Measurements from ENCODE around the gene LTBP3. TPM values are rescaled to one million over a fixed set of nuclear protein-coding genes. Genes with fewer than 3 reads are reported as not detected.

Gene LTBP3
- total and polyA plus RNA-seq, 9 of the 15 experiments (the other 6 are each of a cell fraction or from before 2014, with no cell fraction given), result 0.06 to 20.5 (median 4.8) TPM

DNA sequence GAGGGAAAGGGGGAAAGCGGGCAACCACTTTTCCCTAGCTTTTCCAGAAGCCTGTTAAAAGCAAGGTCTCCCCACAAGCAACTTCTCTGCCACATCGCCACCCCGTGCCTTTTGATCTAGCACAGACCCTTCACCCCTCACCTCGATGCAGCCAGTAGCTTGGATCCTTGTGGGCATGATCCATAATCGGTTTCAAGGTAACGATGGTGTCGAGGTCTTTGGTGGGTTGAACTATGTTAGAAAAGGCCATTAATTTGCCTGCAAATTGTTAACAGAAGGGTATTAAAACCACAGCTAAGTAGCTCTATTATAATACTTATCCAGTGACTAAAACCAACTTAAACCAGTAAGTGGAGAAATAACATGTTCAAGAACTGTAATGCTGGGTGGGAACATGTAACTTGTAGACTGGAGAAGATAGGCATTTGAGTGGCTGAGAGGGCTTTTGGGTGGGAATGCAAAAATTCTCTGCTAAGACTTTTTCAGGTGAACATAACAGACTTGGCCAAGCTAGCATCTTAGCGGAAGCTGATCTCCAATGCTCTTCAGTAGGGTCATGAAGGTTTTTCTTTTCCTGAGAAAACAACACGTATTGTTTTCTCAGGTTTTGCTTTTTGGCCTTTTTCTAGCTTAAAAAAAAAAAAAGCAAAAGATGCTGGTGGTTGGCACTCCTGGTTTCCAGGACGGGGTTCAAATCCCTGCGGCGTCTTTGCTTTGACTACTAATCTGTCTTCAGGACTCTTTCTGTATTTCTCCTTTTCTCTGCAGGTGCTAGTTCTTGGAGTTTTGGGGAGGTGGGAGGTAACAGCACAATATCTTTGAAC lies 52.5 kb downstream of the LTBP3 start (continued):
- 0 out of 2 replicates have a peak, but pooled peaks have one; percentile 19 for TF ChIP-seq ZNF695 (CRISPR knock-in tag; IDR thresholded peaks at IDR 0.05)
- TF ChIP-seq, protein P1, sequence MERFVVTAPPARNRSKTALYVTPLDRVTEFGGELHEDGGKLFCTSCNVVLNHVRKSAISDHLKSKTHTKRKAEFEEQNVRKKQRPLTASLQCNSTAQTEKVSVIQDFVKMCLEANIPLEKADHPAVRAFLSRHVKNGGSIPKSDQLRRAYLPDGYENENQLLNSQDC (CRISPR knock-in tag; IDR thresholded peaks at IDR 0.05), result peak; percentile 93
- TF ChIP-seq, protein P2, sequence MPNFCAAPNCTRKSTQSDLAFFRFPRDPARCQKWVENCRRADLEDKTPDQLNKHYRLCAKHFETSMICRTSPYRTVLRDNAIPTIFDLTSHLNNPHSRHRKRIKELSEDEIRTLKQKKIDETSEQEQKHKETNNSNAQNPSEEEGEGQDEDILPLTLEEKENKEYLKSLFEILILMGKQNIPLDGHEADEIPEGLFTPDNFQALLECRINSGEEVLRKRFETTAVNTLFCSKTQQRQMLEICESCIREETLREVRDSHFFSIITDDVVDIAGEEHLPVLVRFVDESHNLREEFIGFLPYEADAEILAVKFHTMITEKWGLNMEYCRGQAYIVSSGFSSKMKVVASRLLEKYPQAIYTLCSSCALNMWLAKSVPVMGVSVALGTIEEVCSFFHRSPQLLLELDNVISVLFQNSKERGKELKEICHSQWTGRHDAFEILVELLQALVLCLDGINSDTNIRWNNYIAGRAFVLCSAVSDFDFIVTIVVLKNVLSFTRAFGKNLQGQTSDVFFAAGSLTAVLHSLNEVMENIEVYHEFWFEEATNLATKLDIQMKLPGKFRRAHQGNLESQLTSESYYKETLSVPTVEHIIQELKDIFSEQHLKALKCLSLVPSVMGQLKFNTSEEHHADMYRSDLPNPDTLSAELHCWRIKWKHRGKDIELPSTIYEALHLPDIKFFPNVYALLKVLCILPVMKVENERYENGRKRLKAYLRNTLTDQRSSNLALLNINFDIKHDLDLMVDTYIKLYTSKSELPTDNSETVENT (CRISPR knock-in tag; IDR thresholded peaks at IDR 0.05), result peak; percentile 63
- TF ChIP-seq C11orf30 (IDR thresholded peaks at IDR 0.05; ENCODE audit: low read depth), result no peak
- TF ChIP-seq E2F4 (CRISPR knock-in tag; IDR thresholded peaks at IDR 0.05; ENCODE audit: low read depth), result no peak
- peak; percentile 4; the same call in 1 of the 2 replicates for TF ChIP-seq ZNF561 (CRISPR knock-in tag; conservative IDR thresholded peaks at IDR 0.05)
- no peak for TF ChIP-seq GMEB1 (CRISPR knock-in tag; IDR thresholded peaks at IDR 0.05)
- no peak for TF ChIP-seq RBBP5 (IDR thresholded peaks at IDR 0.05; ENCODE audit: borderline replicate concordance, insufficient read depth, low read length, poor library complexity, severe bottlenecking)
- TF ChIP-seq PBX2 (CRISPR knock-in tag; IDR thresholded peaks at IDR 0.05; ENCODE audit: low read depth), result no peak
- TF ChIP-seq PBX2 (tag; conservative IDR thresholded peaks at IDR 0.05; ENCODE audit: low read depth), result no peak
- TF ChIP-seq ZNF444 (CRISPR knock-in tag; IDR thresholded peaks at IDR 0.05), result peak; percentile 30
- peak; percentile 64; the same call in 1 of the 2 replicates for TF ChIP-seq TCFL5 (CRISPR knock-in tag; conservative IDR thresholded peaks at IDR 0.05)
- peak; percentile 13; the same call in 1 of the 2 replicates for TF ChIP-seq FOXO4 (CRISPR knock-in tag; IDR thresholded peaks at IDR 0.05)
- TF ChIP-seq SOX6 (IDR thresholded peaks at IDR 0.05), result peak; percentile 42; the same call in 1 of the 2 replicates
- TF ChIP-seq RBM39 (optimal IDR thresholded peaks at IDR 0.05; ENCODE audit: low read depth, low read length), result peak; percentile 70
- TF ChIP-seq RBFOX2 (IDR thresholded peaks at IDR 0.05; ENCODE audit: low read depth, low read length), result peak; percentile 68
- TF ChIP-seq KDM1A (IDR thresholded peaks at IDR 0.05), result peak; percentile 4 to 9; a peak in 1 of 4 replicates
